Measurements from ENCODE around the gene PRR23B.

DNA sequence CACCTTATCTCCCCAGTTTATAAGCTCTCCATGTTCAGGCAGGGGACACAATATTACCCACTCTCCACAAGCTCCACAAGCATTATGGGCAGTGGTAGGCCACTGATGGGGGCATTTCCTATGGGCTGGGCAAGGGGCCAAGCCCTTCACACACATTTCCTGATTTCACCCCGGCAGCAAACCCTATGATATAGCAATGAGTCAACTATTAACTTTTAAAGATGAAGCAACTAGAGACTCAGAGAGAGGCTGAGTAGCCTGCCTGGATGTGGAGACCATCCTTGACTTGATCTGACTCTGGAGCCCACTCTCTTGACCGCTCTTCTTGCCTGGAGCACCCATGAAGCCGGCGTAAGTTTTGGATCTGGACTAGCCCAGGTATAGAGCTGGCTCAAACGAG, 46.3 kb downstream of the PRR23B start:
- TF ChIP-seq, protein P1, sequence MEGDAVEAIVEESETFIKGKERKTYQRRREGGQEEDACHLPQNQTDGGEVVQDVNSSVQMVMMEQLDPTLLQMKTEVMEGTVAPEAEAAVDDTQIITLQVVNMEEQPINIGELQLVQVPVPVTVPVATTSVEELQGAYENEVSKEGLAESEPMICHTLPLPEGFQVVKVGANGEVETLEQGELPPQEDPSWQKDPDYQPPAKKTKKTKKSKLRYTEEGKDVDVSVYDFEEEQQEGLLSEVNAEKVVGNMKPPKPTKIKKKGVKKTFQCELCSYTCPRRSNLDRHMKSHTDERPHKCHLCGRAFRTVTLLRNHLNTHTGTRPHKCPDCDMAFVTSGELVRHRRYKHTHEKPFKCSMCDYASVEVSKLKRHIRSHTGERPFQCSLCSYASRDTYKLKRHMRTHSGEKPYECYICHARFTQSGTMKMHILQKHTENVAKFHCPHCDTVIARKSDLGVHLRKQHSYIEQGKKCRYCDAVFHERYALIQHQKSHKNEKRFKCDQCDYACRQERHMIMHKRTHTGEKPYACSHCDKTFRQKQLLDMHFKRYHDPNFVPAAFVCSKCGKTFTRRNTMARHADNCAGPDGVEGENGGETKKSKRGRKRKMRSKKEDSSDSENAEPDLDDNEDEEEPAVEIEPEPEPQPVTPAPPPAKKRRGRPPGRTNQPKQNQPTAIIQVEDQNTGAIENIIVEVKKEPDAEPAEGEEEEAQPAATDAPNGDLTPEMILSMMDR (conservative IDR thresholded peaks at IDR 0.05; ENCODE audit: low read depth, low read length): no peak
- no peak for TF ChIP-seq EZH2 (IDR thresholded peaks at IDR 0.05; ENCODE audit: borderline replicate concordance, low read depth, low read length, poor library complexity, severe bottlenecking)

Data from A673 (cell line).